CD4-positive, alpha-beta T cell (primary cell): Measurements from ENCODE around the gene PLCL2. TPM values are rescaled to one million over a fixed set of nuclear protein-coding genes. Genes with fewer than 3 reads are reported as not detected.

Experiments
- ATAC-seq: fragments of 200-7000 bp; cut with Tn5 transposase; one replicate; pipeline ENCODE4 v1.10.0; 2022; ENCODE audit warnings: mild to moderate bottlenecking; ENCODE audit not compliant: poor library complexity
- CTCF ChIA-PET: fragments of 350-600 bp; sonication (Branson Sonifier 250); formaldehyde crosslinking; loops from one replicate; lab custom pipeline; 2021; ENCODE audit warnings: antibody characterized with exemption, inconsistent platforms; lab: Charles Lee
- POLR2A ChIA-PET: fragments of 350-600 bp; sonication (Branson Sonifier 250); formaldehyde crosslinking; loops from one replicate; lab custom pipeline; 2021; ENCODE audit warnings: antibody characterized with exemption, inconsistent platforms; lab: Charles Lee
- DNase-seq, 14 experiments: peaks; one replicate each; pipeline ENCODE4 v3.0.0-alpha.2; 2013 to 2020; ENCODE audit warnings: mixed read lengths in 2 of 14
- H3K27ac ChIP-seq, 2 donors: one replicate each; pipeline versions ENCODE4 v1.5.1 to v1.7.0; 2013; ENCODE audit warnings: low read length in 2 of 2, low read depth in 1 of 2, mild to moderate bottlenecking in 1 of 2
- H3K27me3 ChIP-seq, 2 experiments: 1 replicate in 1 of 2; 2 replicates in 1 of 2; pipeline versions ENCODE4 v1.6.1 to v1.7.0; 2013; ENCODE audit warnings: low read length in 2 of 2, control low read depth in 1 of 2, mild to moderate bottlenecking in 1 of 2, moderate library complexity in 1 of 2; ENCODE audit not compliant: insufficient read depth in 2 of 2, control insufficient read depth in 1 of 2
- H3K36me3 ChIP-seq: one replicate; pipeline ENCODE4 v1.6.1; 2013; ENCODE audit warnings: low read length, control low read depth; ENCODE audit not compliant: insufficient read depth
- H3K4me1 ChIP-seq: one replicate; pipeline ENCODE4 v1.6.1; 2013; ENCODE audit warnings: low read length, control low read depth; ENCODE audit not compliant: insufficient read depth
- H3K4me3 ChIP-seq: one replicate; pipeline ENCODE4 v1.5.1; 2013; ENCODE audit warnings: mild to moderate bottlenecking, low read length, moderate library complexity
- H3K9me3 ChIP-seq, 2 experiments: 1 replicate in 1 of 2; 2 replicates in 1 of 2; pipeline versions ENCODE4 v1.6.1 to v1.7.0; 2013; ENCODE audit warnings: low read length in 2 of 2, mild to moderate bottlenecking in 2 of 2, control low read depth in 1 of 2, moderate library complexity in 1 of 2; ENCODE audit not compliant: control insufficient read depth in 1 of 2, insufficient read depth in 1 of 2
- H3K27ac Mint-ChIP-seq: one replicate; pipeline ENCODE4 v1.8.0; 2020; ENCODE audit warnings: mixed read lengths
- H3K27me3 Mint-ChIP-seq: one replicate; pipeline ENCODE4 v1.8.0; 2021; ENCODE audit warnings: mixed read lengths
- H3K36me3 Mint-ChIP-seq: one replicate; pipeline ENCODE4 v1.8.0; 2021; ENCODE audit warnings: low read depth, mixed read lengths
- H3K4me1 Mint-ChIP-seq: one replicate; pipeline ENCODE4 v1.8.0; 2021; ENCODE audit warnings: low read depth, mixed read lengths
- H3K4me3 Mint-ChIP-seq: one replicate; pipeline ENCODE4 v1.8.0; 2020; ENCODE audit warnings: mild to moderate bottlenecking, mixed read lengths
- H3K9me3 Mint-ChIP-seq: one replicate; pipeline ENCODE4 v1.8.0; 2020; ENCODE audit warnings: mixed read lengths
- intact Hi-C, 2 experiments: fragments of 100-400 bp; cut with DNase I in 1 of 2; cut with micrococcal nuclease in 1 of 2; formaldehyde crosslinking; loops; one replicate each; pipeline versions ENCODE4 v1.15.1 to v1.9.0; 2023 to 2025; cut with DNase I, micrococcal nuclease
- total RNA-seq, 174 experiments: library from RNA in 2 of 174; stranded (reverse) in 2 of 174; gene quantifications; one replicate each; pipeline ENCODE4 v1.2.3 and lab custom pipeline; 2021 to 2026
- TF ChIP-seq, protein P1 (sequence below): fragments of 200-600 bp; IDR thresholded peaks from one replicate; pipeline ENCODE4 v1.8.0; 2022; ENCODE audit warnings: antibody characterized with exemption, mild to moderate bottlenecking

The PLCL2 gene
- total RNA-seq, 2 experiments from 2014 or later = 35.1 to 36.3 TPM

DNA sequence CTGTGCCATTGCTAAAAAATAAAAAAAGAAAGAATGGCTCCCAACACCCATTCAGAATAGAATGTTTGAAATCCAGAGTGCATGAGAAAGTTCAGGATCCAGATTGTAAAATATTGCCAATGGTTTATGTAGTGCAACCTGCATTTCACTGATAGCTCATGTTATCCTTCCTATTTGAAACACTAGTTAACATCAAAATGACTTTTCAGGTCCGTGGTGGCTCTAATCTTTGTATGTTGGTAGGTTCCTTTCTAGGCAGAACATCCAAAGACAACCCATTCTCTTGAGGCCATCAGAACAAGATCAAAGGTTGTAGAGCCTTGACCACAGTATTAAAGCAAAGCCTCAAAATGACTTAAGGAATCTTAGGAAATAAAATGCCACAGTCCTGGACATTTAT, 51.0 kb downstream of the PLCL2 start:
- no peak overlapping the region for H3K4me3 ChIP-seq
- ChIA-PET CTCF (interaction anchor here (1.5 kb wide), 1 partner anchor 9 kb away, joined by 3 read pairs; no protein-coding TSS in a partner anchor), POLR2A (interaction anchor here (1.0 kb wide), 1 partner anchor 51 kb away, joined by 4 read pairs; the partner anchor contains the start of gene PLCL2)
- H3K36me3 ChIP-seq = peaks cover 8% of the 10 kb centered on the region
- H3K36me3 Mint-ChIP-seq = peaks cover 33% of the 10 kb centered on the region
- H3K27ac ChIP-seq = no peak overlapping the region
- ATAC-seq (no peak), DNase-seq (no peak)
- H3K4me1 ChIP-seq = peaks cover 41% of the 10 kb centered on the region
- intact Hi-C loops = loop anchor here in 1 of 2 experiments (5.0 kb wide), 2 partner anchors 33 to 48 kb away; no protein-coding TSS in a partner anchor
- TF ChIP-seq, protein P1, sequence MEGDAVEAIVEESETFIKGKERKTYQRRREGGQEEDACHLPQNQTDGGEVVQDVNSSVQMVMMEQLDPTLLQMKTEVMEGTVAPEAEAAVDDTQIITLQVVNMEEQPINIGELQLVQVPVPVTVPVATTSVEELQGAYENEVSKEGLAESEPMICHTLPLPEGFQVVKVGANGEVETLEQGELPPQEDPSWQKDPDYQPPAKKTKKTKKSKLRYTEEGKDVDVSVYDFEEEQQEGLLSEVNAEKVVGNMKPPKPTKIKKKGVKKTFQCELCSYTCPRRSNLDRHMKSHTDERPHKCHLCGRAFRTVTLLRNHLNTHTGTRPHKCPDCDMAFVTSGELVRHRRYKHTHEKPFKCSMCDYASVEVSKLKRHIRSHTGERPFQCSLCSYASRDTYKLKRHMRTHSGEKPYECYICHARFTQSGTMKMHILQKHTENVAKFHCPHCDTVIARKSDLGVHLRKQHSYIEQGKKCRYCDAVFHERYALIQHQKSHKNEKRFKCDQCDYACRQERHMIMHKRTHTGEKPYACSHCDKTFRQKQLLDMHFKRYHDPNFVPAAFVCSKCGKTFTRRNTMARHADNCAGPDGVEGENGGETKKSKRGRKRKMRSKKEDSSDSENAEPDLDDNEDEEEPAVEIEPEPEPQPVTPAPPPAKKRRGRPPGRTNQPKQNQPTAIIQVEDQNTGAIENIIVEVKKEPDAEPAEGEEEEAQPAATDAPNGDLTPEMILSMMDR = no peak
- peaks cover 0 to 3% of the 10 kb centered on the region in 2 experiments for H3K9me3 ChIP-seq
- H3K27me3 Mint-ChIP-seq = no peaks in the 10 kb centered on the region
- no peaks in the 10 kb centered on the region for H3K27me3 ChIP-seq
- peaks cover 97% of the 10 kb centered on the region for H3K4me1 Mint-ChIP-seq
- H3K9me3 Mint-ChIP-seq = no peaks in the 10 kb centered on the region
- H3K27ac Mint-ChIP-seq = peak overlapping the region; percentile 60
- no peak overlapping the region for H3K4me3 Mint-ChIP-seq

DNA sequence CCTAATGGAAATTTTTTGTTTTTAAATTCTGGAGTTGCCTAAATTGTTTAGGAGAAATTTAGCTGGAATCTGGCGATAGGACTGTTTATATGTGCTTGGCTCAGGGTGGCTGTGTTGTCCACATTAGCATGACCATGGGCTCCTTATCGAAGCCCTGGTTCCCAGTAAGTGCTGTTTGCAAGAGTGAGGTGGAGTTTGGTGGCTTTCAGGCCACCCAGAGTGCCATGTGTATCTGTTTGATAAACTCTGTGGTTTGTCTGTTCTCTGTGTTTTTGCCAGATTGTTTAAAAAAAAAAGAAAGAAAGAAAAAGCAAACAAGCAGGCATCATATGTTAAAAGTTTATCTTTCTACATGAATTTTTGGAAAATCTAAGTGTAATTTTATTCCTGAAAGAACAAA, 51.5 kb downstream of the PLCL2 start:
- peak in 5 of 14 experiments; percentile 9 to 51 (median 37) for DNase-seq
- peaks cover 33% of the 10 kb centered on the region for H3K36me3 Mint-ChIP-seq
- ATAC-seq = peak; percentile 84
- peaks cover 46% of the 10 kb centered on the region for H3K4me1 ChIP-seq
- intact Hi-C loops = loop anchor here in 1 of 2 experiments (5.0 kb wide), 2 partner anchors 34 to 49 kb away; no protein-coding TSS in a partner anchor
- TF ChIP-seq, protein P1 = no peak
- no peak overlapping the region for H3K4me3 ChIP-seq
- H3K27ac ChIP-seq = no peak overlapping the region
- peak overlapping the region; percentile 85 for H3K4me3 Mint-ChIP-seq
- peaks cover 8% of the 10 kb centered on the region for H3K36me3 ChIP-seq
- peak overlapping the region; percentile 60 for H3K27ac Mint-ChIP-seq
- POLR2A ChIA-PET = interaction anchor here (1.0 kb wide), 1 partner anchor 51 kb away, joined by 4 read pairs; the partner anchor contains the start of gene PLCL2
- CTCF ChIA-PET = interaction anchor here (1.5 kb wide), 1 partner anchor 10 kb away, joined by 3 read pairs; no protein-coding TSS in a partner anchor
- H3K9me3 Mint-ChIP-seq = no peaks in the 10 kb centered on the region
- H3K27me3 Mint-ChIP-seq = no peaks in the 10 kb centered on the region
- no peaks in the 10 kb centered on the region for H3K27me3 ChIP-seq
- H3K4me1 Mint-ChIP-seq = peaks cover 97% of the 10 kb centered on the region
- H3K9me3 ChIP-seq = peaks cover 0 to 3% of the 10 kb centered on the region in 2 experiments

DNA sequence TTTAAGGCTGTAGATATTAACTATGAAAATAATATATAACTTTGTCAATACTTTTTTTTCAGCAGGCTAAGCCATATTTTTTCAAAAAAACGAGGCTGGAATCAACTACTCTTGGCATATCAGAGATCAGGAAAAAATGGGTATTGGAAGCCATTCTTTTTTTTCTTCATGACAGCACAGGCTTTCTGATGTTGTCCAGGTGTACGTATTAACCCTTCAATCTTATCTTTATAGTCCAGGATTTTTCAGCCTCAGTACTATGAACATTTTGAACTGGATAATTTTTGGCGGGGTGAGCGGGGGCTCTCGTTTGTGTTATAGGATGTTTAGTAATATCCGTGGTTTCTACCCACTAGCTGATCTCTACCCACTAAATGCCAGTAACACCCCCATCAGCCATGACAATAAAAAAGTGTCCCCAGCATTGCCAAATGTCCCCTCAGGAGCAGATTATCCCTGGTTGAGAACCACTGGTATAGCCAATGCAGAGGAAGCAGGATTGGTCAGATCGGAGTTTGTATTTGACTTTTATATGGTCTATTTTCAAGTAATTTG, 52.0 kb downstream of the PLCL2 start:
- peaks cover 97% of the 10 kb centered on the region for H3K4me1 Mint-ChIP-seq
- intact Hi-C loops = loop anchor here in 1 of 2 experiments (5.0 kb wide), 2 partner anchors 34 to 49 kb away; no protein-coding TSS in a partner anchor
- POLR2A ChIA-PET = interaction anchor here (1.0 kb wide), 1 partner anchor 52 kb away, joined by 4 read pairs; the partner anchor contains the start of gene PLCL2

More for the DNA sequence above, 52.0 kb downstream of the PLCL2 start:
- no peak overlapping the region for H3K4me3 ChIP-seq
- H3K36me3 Mint-ChIP-seq = peaks cover 28% of the 10 kb centered on the region
- peaks cover 49% of the 10 kb centered on the region for H3K4me1 ChIP-seq
- peaks cover 0 to 2% of the 10 kb centered on the region in 2 experiments for H3K9me3 ChIP-seq
- no peaks in the 10 kb centered on the region for H3K27me3 Mint-ChIP-seq
- H3K27me3 ChIP-seq = no peaks in the 10 kb centered on the region
- DNase-seq = no peak
- H3K27ac ChIP-seq = no peak overlapping the region
- TF ChIP-seq, protein P1 = no peak
- ATAC-seq = no peak
- no peaks in the 10 kb centered on the region for H3K9me3 Mint-ChIP-seq
- peak overlapping the region; percentile 60 for H3K27ac Mint-ChIP-seq
- CTCF ChIA-PET = no interaction called here
- peak overlapping the region; percentile 85 for H3K4me3 Mint-ChIP-seq
- H3K36me3 ChIP-seq = peaks cover 8% of the 10 kb centered on the region
